ENCODE results near the gene MPPED1. TPM values are rescaled to one million over a fixed set of nuclear protein-coding genes. Genes with fewer than 3 reads are reported as not detected.

MPPED1 gene
- total RNA-seq, 4 donors from 2014 or later, result not detected

DNA sequence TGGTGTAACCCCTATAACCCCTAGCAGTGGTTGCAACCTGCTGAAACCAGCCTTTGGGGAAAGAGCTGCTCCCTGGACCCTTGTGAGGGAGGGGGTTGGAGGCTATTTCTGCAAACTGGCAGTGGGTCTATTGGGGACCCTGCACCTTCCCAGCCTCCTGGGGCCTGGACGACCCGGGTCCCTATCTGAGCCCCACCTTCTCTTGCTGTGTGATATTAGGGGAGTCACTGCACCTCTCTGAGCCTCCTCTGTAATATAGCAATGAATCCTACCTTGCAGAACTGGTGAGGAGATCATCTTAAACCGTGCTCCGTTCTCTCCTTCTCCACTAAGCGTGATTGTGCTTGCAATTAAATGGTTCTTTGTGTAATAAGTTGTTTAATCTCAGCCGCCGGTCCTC is 24.0 kb upstream of the MPPED1 start:
- no peak for TF ChIP-seq CTCF (IDR thresholded peaks at IDR 0.05; ENCODE audit: low read depth)

- TF ChIP-seq CTCF (IDR thresholded peaks at IDR 0.05; ENCODE audit: low read depth), result no peak
Measured at GRCh38 chr22:43388420-43388851, 23.4 kb upstream of the MPPED1 start.

- no peak for TF ChIP-seq CTCF (IDR thresholded peaks at IDR 0.05; ENCODE audit: low read depth)
Measured at GRCh38 chr22:43389227-43389836, 22.5 kb upstream of the MPPED1 start.

DNA sequence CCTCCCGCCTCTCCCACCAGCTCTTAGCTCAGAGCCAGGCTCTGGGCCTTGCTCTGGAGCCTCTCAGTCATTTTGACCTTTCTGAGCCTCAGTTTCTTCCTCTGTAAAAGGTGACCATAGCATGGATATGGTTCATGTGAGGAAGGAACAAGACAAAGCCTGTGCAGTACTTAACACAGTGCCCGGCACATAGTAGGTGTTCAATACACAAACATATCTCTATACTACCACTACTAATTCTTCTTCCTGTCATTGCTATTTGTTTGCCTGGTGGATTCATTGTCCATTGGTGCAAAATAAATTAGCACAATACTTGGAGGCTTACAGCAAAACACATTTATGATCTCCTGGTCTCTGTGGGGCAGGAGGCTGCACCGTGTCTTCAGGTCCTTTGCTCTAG is 21.6 kb upstream of the MPPED1 start:
- no peak for TF ChIP-seq CTCF (IDR thresholded peaks at IDR 0.05; ENCODE audit: low read depth)

- no peak for TF ChIP-seq CTCF (IDR thresholded peaks at IDR 0.05; ENCODE audit: low read depth)
Measured at GRCh38 chr22:43390872-43391271, 20.9 kb upstream of the MPPED1 start.

DNA sequence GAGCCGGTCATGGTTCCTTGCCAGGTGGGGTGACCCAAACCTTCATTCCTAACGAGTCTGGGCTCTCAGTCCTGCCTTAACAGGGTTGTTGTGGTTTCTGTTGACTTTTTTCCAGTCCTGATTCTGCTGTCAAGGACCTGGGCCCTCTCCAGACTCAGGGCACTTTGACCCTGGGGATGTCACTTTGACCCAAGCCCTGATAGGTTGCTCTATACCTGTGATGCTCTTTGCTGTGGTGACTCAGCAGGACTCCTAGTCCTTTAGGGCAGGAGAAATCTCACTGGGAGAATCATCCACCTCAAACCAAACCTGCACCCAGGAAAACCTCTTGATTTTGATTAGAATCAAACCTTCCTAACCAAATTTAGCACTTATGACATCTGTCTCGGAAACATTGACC is 20.5 kb upstream of the MPPED1 start:
- no peak for TF ChIP-seq CTCF (IDR thresholded peaks at IDR 0.05; ENCODE audit: low read depth)

GRCh38 chr22:43392385-43392989 is 19.3 kb upstream of the MPPED1 start:
- TF ChIP-seq CTCF (IDR thresholded peaks at IDR 0.05; ENCODE audit: low read depth), result no peak
